NOMO-1 treated with dmso at 0.1 percent for 144 hours (cell line): ENCODE measurements around the gene EFHD1.
"Not testable (repeated sequence)": the region's sequence is repeated elsewhere in the genome, so short reads cannot be mapped to it uniquely, and the experiment has no call there.

Source experiments
- DNase-seq: peaks from one replicate; lab custom pipeline; 2025; ENCODE audit not compliant: unreplicated experiment; lab: John Stamatoyannopoulos, UW

Gene EFHD1

DNA sequence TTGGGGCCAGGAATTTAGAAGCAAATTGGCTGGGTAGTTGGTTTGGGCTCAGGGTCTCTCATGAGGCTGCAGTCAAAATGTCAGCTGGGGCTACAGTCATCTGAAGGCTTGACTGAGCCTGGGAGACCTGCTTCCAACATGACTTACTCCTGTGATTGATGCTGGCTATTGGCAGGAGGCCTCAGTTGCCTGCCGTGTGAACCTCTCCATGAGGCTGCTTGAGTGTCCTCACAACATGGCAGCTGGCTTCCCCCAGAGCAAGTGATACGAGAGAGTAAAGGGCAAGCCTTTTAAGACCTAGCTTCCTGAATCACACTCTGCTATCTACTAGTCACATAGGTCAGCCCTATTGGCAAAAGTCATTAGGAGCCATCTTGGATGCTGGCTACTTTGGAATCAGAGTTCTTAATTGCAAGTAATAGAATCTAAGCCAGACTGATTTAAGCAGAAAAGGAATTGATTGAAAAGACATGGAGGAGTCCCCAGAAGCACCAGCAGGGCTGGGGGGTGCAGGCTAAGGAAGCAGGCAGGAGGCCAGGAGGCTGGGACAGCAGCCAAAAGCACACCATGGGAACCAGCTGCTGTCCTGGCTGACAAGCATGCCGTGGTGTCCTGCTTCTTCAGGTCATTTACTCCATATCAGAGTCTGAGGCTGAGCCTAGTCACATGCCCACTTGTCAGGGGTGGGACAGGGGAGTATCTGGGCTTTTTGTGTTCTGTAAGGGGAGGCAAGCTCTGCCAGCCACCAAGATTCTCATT is 55.9 kb downstream of the EFHD1 start:
- no peak for DNase-seq

DNA sequence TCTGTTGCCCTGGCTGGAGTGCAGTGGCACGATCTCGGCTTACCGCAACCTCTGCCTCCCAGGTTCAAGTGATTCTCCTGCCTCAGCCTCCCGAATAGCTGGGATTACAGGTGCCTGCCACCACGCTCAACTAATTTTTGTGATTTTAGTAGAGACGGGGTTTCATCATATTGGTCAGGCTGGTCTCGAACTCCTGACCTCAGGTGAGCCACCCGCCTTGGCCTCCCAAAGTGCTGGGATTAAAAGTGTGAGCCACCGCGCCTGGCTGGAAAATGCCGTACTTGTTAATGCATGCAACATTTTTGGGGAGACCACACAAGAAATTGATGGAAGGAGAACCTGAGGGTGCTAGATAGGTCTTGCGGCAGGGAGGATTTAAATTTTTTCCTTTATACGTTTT is 57.7 kb downstream of the EFHD1 start:
- not testable (repeated sequence) for DNase-seq

DNA sequence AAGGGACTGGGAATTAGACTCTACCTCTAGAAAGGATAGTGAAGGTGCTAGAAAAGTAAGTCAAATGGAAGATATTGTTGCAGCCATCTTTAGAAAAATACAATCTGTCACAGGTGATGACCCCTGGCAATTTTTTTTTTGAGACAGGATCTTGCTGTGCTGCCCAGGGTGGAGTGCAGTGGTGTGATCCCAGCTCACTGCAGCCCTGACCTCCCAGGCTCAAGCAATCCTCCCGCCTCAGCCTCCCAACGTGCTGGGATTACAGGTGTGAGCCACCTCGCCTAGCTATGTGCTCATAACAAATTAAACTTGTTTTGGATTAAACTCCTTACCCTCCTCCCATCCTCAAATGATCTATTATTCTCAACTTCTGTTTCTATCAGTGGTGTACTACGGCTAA is 59.9 kb downstream of the EFHD1 start:
- DNase-seq: no peak

DNA sequence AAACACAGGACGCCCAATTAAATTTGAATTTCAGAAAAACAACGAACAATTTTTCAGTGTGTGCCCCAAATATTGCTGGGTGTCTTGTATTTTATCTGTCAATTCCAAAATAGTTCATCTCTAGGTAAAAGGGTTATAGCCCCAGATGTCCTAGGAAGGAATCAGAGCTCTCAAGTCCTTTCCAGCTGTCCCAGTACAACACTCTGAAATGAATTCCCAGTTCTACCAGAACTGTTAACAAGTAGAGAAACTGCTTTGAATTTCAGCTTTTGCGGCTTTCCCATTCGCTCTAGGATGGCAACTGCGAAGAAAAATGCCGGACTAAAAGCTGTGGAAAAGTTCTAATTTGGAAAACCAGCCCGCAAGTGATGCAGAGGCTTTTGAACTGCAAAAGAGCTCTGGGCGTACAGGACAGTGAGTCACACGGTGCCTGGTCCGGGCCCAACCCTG is 63.2 kb downstream of the EFHD1 start:
- DNase-seq: no peak

DNA sequence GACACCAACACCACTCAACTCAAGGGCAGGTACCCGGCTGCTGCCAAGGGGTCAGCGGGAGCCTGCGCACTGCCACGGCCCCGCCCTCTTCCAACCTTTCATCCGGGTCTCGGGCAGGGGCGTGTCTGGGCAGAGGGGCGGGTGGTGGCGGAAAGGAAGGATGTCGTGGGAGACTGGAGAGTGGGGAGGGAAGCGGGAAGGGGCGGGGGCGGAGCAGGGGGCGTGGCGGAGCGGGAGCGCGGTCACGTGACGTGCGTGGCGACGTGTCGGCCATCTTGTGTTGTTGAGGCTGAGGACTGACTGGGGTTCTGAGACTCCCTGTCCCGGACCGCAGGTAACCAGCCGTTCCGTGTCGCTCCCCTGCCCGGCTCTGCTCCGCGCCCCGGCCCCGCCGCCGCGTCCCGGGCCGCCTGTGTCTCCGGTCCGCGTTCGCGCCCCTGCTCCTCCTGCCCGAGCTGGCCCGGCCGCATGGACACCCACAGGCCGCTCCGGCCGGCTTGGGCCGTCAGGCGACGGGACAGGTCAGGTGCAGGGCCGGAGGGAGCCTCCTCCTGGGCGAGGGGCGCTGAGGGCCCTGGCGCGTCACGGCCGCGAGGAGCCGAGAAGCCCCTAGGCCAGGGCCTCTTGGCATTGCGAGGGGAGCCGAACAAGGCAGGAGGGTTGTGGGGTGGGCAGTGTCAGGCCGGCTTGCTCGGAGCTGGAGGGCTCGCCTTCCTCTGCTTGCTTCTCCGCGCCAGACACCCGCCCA is 63.8 kb downstream of the EFHD1 start, which contains the start of gene GIGYF2:
Gene GIGYF2 (plus strand): TSS at position 273 of the 748 bp plus-strand sequence. CDS start 37,867 bp downstream, outside the sequence.
- peak; percentile 98 for DNase-seq

DNA sequence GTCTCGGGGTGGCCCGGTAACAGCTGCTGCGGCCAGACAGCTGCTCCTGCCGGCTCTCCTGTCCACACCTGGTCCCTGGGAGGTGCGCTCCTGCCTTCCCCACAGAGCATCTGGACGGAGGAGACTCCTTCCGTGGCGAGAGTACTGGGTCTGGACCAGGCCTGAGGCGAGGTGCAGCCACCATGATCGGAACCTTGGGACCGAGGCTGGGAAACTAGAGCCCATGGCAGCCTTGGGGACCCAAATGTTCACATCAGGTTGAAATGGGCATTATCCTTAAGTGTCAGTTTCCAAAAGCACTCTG is 64.4 kb downstream of the EFHD1 start:
- no peak for DNase-seq

DNA sequence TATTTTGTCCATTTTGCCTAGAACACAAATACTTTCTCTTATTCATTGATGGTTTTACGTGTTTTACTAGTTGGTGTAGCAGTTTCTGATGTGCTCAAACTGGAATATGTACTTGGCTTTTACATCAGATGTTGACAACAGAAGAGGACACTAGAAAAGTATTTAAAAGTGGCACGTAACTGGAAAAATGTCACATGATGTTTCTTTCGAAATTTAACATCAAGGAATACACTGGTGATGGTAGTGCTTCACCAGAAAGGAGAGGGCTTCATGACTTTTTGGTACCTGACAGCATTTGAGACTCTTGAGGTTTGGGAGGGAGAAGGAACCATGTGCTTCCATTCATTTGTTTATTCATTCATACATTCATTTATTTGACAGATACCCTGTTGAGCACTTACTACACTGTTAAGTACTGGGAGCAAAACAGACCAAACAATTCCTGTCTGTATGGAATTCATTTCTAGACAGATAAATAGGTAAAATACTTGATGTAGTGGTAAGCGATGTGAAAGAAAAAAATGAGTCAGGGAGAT is 65.2 kb downstream of the EFHD1 start:
- no peak for DNase-seq

DNA sequence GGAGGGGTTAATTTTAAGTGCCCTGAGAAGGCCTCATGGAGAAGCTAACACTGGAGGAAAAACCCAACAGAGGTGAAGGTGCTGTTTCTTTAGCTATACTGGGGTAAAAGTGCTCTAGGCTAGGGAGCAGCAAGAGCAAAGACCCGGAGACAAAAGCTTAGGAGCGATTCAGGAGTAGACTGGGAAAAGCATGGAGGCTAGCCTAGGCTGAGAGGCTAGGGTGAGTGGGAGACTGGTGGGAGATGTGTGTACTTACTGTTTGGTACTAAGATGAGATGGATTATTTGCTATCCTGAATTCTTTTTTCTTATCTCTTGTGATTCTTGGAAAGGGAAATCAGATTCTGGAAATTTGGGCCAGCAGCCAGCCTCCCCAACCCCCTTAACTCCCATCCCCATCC is 65.7 kb downstream of the EFHD1 start:
- DNase-seq: no peak

DNA sequence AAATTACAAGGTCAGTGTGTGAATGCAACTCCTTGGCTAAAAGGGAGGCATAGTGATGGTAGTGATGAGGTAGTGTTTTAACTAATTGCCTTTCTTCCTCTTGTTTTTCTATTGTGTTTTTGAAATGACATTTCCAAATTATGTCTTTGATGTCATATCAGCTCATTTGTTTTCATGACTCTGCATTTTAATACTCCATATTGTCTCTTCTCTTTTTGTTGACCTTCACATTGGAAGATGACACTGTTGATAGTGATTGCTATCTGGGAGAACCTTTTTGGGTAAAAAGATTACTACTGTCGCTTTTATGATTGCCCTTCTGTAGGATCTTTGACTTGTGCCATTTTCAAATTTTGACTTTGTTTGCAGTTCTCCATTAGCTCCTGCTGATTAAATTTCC is 66.8 kb downstream of the EFHD1 start:
- DNase-seq: no peak

DNA sequence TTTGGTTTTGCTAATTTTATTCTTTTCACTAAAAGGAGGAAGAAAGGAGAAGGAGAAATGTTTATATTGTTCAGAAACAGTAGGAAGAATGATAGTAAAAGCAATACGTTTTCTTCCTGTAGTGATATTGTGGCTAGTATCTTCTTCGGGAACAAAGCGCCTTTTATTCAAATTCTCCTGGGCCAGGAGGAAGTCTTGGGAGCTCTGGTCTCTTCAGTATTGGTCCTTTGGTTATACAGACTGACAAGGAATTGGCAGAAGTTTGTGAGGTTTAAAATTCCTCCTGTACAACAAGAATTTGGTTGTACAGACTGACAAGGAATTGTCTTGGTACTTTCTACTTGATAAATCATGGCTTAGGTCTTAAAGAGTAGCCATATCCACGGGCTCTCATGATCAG is 73.7 kb downstream of the EFHD1 start:
- DNase-seq: no peak

DNA sequence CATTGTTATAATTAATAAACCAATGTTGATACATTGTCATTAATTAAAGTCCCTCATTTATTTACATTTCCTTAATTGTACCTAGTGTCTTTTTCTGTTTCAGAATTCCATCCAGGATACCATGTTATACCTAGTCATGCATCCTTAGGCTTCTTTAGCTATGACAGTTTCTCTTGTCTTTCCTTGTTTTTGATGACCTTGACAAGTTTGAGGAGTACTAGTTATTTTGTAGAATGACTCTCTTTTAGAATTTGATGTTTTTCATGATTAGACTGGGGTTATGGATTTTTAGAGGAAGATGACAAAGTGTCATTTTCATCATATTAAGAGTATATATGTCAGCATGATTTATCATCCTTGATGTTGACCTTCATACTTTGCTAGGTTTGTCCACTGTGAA is 80.1 kb downstream of the EFHD1 start:
- no peak for DNase-seq

DNA sequence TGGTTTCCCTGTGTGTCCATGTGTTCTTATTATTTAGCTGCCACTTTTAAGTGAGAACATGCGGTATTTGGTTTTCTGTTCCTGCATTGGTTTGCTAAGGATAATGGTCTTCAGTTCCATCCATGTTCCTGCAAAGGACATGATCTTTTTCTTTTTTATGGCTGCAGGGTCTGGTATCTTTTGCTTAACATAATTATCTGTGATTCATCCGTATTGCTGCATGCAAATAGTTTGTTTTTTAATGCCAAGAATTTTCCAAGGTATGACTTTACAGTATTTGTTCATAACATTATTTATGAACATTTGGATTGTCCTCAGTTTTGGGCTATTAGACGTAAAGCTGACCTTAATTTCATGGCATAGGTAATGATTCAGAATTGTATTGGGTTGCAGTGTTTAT is 81.6 kb downstream of the EFHD1 start:
- no peak for DNase-seq

DNA sequence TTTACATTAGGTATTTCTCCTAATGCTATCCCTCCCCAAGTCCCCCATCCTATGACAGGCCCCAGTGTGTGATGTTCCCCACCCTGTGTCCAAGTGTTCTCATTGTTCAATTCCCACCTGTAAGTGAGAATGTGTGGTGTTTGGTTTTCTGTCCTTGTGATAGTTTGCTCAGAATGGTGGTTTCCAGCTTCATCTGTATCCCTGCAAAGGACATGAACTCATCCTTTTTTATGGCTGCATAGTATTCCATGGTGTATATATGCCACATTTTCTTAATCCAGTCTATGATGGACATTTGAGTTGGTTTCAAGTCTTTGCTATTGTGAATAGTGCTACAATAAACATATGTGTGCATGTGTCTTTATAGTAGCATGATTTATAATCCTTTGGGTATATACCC is 86.7 kb downstream of the EFHD1 start:
- DNase-seq: not testable (repeated sequence)

DNA sequence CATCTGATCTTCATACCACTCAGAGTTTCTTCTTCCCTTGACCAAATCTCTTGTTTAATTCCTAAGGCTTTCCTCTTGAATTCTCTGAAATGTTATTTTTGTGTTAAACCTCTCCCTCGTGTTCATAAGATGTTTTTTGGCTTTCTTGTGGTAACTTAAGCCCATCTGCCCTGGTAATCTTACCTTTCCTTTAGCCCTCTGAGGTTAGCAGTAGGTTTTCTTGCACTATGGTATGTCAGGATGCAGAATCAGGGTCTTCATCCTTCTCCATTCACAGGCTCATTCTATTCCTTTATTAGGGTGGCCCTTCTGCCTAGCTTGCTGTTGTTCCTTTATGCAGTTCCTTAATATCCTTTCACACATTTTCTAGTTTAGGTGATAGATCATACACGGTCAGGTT is 87.9 kb downstream of the EFHD1 start:
- no peak for DNase-seq

DNA sequence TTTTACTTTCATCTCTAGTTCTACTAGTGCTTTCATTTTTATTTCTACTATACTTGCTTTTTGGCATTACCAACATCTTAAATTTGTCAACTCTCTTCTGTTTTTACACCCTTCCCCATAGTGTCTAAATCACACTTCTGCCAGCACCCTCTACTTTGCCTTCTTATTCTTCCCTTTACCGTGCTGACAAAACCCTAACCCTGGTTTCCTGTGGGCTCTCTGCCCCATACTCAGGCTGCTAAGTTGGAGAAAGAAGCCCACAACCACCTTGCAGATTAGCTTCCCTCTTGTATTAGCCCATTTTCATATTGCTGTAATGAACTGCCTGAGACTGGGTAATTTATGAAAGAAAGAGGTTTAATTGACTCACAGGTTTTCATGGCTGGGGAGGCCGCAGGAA is 88.5 kb downstream of the EFHD1 start:
- DNase-seq: no peak

DNA sequence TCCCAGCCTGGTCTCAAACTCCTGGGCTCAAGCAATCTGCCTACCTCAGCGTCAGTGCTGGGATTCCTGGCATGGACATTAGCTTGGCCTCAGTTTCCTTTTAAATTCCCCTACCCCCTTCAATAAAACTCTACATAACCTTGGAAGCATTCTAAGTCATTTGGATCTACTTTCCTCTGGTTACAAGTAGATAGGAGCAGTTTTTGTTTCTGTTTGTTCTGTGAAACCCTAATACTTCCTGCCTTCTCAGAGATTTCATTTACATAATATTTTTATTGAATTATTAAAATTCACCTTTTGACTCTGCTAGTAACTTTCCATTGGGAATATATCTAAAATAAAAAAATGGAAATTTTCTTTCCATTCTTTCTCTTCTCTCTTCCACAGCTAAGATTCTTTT is 89.6 kb downstream of the EFHD1 start:
- DNase-seq: no peak

DNA sequence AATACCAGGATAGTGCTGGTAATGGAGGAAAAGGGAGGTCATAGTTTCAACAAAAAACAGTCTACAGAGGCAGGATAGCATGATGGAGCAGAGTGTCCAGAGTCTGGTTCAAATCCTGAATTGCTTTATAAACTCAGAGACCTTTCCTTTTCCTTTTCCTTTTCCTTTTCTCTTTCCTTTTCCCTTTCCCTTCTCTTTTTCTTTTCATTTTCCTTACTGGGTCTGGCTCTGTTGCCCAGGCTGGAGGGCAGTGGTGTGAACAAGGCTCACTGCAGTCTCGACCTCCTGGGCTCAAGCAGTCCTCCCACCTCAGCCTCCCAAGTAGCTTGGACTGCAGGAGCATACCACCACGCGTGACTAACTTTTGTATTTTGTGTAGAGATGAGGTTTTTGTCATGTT is 95.4 kb downstream of the EFHD1 start:
- no peak for DNase-seq

DNA sequence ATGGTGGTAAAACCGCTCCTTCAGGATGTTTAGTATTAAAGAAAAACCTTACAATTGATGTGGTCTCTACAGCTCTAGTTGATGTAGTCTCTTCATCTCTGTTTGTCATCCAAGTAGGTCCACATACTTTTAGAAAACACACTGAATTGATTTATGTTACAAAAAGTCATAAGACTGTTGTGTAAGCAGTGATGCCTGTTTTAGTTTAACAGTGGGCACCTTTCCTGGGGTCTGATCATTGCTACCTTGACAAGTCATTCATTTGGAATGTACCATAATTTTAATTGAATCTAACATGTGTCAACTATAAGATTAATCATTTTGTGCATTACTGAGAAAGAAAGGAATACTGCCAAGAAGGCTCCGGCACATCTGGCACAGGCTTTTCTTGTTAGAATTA is 98.1 kb downstream of the EFHD1 start:
- no peak for DNase-seq
